Dermis blood vessel endothelial cell (primary cell): Measurements from ENCODE around the gene MAPK13. TPM values are rescaled to one million over a fixed set of nuclear protein-coding genes. Genes with fewer than 3 reads are reported as not detected.

Source experiments
- DNase-seq: peaks from one replicate; pipeline ENCODE4 v3.0.0; 2010
- total RNA-seq: library from RNA; depleted of rRNA; stranded (reverse); fragments of >200 nt; gene quantifications from 2 replicates; pipeline ENCODE4 v1.2.3, GENCODE V29; 2014

MAPK13 gene
- 5.6 and 8.9 TPM in 2 replicates for total RNA-seq

GRCh38 chr6:36129941-36130666 lies at the start of gene MAPK13:
Gene MAPK13 (plus strand): TSS chr6:36130513. CDS start chr6:36130583, 70 bp downstream.
- DNase-seq: peak; percentile 39

- DNase-seq: no peak
Measured at GRCh38 chr6:36082318-36082717, 48.0 kb upstream of the MAPK13 start.

- DNase-seq: no peak
Measured at GRCh38 chr6:36083446-36083845, 46.9 kb upstream of the MAPK13 start.

GRCh38 chr6:36088204-36088603 lies 42.1 kb upstream of the MAPK13 start:
- peak; percentile 7 for DNase-seq

- DNase-seq: no peak
Measured at GRCh38 chr6:36089048-36089447, 41.3 kb upstream of the MAPK13 start.

- no peak for DNase-seq
Measured at GRCh38 chr6:36094238-36094637, 36.1 kb upstream of the MAPK13 start.

GRCh38 chr6:36094753-36095496 lies 35.4 kb upstream of the MAPK13 start:
- peak; percentile 90 for DNase-seq

- no peak for DNase-seq
Measured at GRCh38 chr6:36095497-36096391, 34.6 kb upstream of the MAPK13 start.

GRCh38 chr6:36098253-36098919 lies 31.9 kb upstream of the MAPK13 start:
- DNase-seq: no peak

- no peak for DNase-seq
Measured at GRCh38 chr6:36098920-36099647, 31.2 kb upstream of the MAPK13 start.

GRCh38 chr6:36099869-36100483 lies 30.3 kb upstream of the MAPK13 start:
- peak; percentile 45 for DNase-seq

GRCh38 chr6:36101691-36102090 lies 28.6 kb upstream of the MAPK13 start:
- no peak for DNase-seq

- no peak for DNase-seq
Measured at GRCh38 chr6:36102853-36103252, 27.5 kb upstream of the MAPK13 start.

GRCh38 chr6:36104836-36105235 lies 25.5 kb upstream of the MAPK13 start:
- no peak for DNase-seq

GRCh38 chr6:36109092-36109491 lies 21.2 kb upstream of the MAPK13 start:
- no peak for DNase-seq

GRCh38 chr6:36110050-36110449 lies 20.3 kb upstream of the MAPK13 start:
- DNase-seq: no peak

- DNase-seq: no peak
Measured at GRCh38 chr6:36110863-36111262, 19.4 kb upstream of the MAPK13 start.

- DNase-seq: no peak
Measured at GRCh38 chr6:36111526-36111925, 18.8 kb upstream of the MAPK13 start.

GRCh38 chr6:36113049-36113448 lies 17.3 kb upstream of the MAPK13 start:
- no peak for DNase-seq

- DNase-seq: no peak
Measured at GRCh38 chr6:36113703-36114102, 16.6 kb upstream of the MAPK13 start.

GRCh38 chr6:36114798-36115408 lies 15.4 kb upstream of the MAPK13 start:
- no peak for DNase-seq
